Neural cell (in vitro differentiated cells): Measurements from ENCODE around the gene CIROP.

Experiments used
- CTCF ChIP-seq: fragments of 450-650 bp; IDR thresholded peaks from 2 replicates; pipeline ENCODE4 v1.5.1; 2014; ENCODE audit warnings: antibody characterized with exemption, mild to moderate bottlenecking, moderate library complexity; ENCODE audit not compliant: poor library complexity, severe bottlenecking
- EP300 ChIP-seq: fragments of 450-650 bp; conservative IDR thresholded peaks from 2 replicates; pipeline ENCODE4 v1.6.1; 2014; ENCODE audit warnings: antibody characterized with exemption, mild to moderate bottlenecking, moderate library complexity; ENCODE audit not compliant: poor library complexity, severe bottlenecking
- EZH2 ChIP-seq: fragments of 200-600, 300-800 bp; shearing (Covaris generic), sonication (generic); IDR thresholded peaks from 2 replicates; pipeline ENCODE4 v1.6.1; 2014; ENCODE audit warnings: antibody characterized with exemption, low read length, borderline replicate concordance, mild to moderate bottlenecking; ENCODE audit not compliant: insufficient read depth, poor library complexity, severe bottlenecking
- RAD21 ChIP-seq: fragments of 450-650 bp; conservative IDR thresholded peaks from 2 replicates; pipeline ENCODE4 v1.6.1; 2014; ENCODE audit warnings: antibody characterized with exemption, mild to moderate bottlenecking, moderate library complexity
- SMC3 ChIP-seq: fragments of 450-650 bp; conservative IDR thresholded peaks from 2 replicates; pipeline ENCODE4 v1.6.1; 2014; ENCODE audit warnings: antibody characterized with exemption, mild to moderate bottlenecking, moderate library complexity; ENCODE audit not compliant: poor library complexity
- TAF1 ChIP-seq: IDR thresholded peaks from 2 replicates; pipeline ENCODE4 v1.6.1; 2012; ENCODE audit warnings: low read depth
- TF ChIP-seq, protein P1 (sequence below): IDR thresholded peaks from 2 replicates; pipeline ENCODE4 v1.6.1; 2012; ENCODE audit warnings: borderline replicate concordance

GRCh38 chr14:23104070-23104590, 659 bp downstream of the CIROP start:
- TF ChIP-seq, protein P1, sequence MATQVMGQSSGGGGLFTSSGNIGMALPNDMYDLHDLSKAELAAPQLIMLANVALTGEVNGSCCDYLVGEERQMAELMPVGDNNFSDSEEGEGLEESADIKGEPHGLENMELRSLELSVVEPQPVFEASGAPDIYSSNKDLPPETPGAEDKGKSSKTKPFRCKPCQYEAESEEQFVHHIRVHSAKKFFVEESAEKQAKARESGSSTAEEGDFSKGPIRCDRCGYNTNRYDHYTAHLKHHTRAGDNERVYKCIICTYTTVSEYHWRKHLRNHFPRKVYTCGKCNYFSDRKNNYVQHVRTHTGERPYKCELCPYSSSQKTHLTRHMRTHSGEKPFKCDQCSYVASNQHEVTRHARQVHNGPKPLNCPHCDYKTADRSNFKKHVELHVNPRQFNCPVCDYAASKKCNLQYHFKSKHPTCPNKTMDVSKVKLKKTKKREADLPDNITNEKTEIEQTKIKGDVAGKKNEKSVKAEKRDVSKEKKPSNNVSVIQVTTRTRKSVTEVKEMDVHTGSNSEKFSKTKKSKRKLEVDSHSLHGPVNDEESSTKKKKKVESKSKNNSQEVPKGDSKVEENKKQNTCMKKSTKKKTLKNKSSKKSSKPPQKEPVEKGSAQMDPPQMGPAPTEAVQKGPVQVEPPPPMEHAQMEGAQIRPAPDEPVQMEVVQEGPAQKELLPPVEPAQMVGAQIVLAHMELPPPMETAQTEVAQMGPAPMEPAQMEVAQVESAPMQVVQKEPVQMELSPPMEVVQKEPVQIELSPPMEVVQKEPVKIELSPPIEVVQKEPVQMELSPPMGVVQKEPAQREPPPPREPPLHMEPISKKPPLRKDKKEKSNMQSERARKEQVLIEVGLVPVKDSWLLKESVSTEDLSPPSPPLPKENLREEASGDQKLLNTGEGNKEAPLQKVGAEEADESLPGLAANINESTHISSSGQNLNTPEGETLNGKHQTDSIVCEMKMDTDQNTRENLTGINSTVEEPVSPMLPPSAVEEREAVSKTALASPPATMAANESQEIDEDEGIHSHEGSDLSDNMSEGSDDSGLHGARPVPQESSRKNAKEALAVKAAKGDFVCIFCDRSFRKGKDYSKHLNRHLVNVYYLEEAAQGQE: no peak
- TF ChIP-seq CTCF (no peak), SMC3 (no peak), EZH2 (no peak), RAD21 (no peak), EP300 (no peak), TAF1 (no peak)
